ENCODE measurements around the gene ASXL1.
"Not testable (repeated sequence)": the region's sequence is repeated elsewhere in the genome, so short reads cannot be mapped to it uniquely, and the experiment has no call there.

Gene ASXL1

GRCh38 chr20:32368925-32369324 lies 10.8 kb downstream of the ASXL1 start:
- in situ Hi-C loops (cut with HindIII; ENCODE audit: low sequenced_read_pairs), result no loop called here

DNA sequence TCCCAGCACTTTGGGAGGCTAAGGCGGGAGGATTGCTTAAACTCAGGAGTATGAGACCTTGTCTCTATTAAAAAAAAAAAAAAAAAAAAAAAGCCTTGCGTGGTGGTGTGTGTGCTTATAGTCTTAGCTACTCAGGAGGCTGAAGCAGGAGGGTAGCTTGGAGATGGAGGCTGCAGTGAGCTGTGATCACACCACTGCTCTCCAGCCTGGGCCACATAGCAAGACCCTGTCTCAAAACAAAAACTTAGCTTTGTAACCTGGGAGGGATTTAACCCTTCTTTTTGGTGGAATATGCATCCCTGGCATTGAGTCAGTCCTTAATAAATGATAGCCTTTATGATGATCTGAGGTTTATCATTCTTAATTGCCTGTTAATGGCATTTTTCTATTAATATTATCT lies 12.8 kb downstream of the ASXL1 start:
- in situ Hi-C loops (cut with HindIII; ENCODE audit: low sequenced_read_pairs), result no loop called here
- TF ChIP-seq CTCF (IDR thresholded peaks at IDR 0.05; ENCODE audit: low read depth, low read length), result no peak
- H3K4me3 ChIP-seq (ENCODE audit: low read depth, low read length), result no peak overlapping the region
- DNase-seq (ENCODE audit: low read depth, low spot score), result no peak

More at GRCh38 chr20:32368925-32369324, 10.8 kb downstream of the ASXL1 start:
- peak; percentile 32 for DNase-seq (ENCODE audit: low read depth, low spot score)
- no peak overlapping the region for H3K4me3 ChIP-seq (ENCODE audit: low read depth, low read length)
- no peak for TF ChIP-seq CTCF (IDR thresholded peaks at IDR 0.05; ENCODE audit: low read depth, low read length)

- no peak for TF ChIP-seq CTCF (IDR thresholded peaks at IDR 0.05; ENCODE audit: low read depth, low read length)
- DNase-seq (ENCODE audit: low read depth, low spot score), result peak; percentile 29
- in situ Hi-C loops (cut with HindIII; ENCODE audit: low sequenced_read_pairs), result no loop called here
- no peak overlapping the region for H3K4me3 ChIP-seq (ENCODE audit: low read depth, low read length)
Observed at GRCh38 chr20:32378461-32378860, 20.3 kb downstream of the ASXL1 start.

- H3K4me3 ChIP-seq (ENCODE audit: low read depth, low read length); in situ Hi-C loops (cut with HindIII; ENCODE audit: low sequenced_read_pairs); DNase-seq (ENCODE audit: low read depth, low spot score): not testable (repeated sequence)
Observed at GRCh38 chr20:32380037-32380436, 21.9 kb downstream of the ASXL1 start.

- no peak for TF ChIP-seq CTCF (IDR thresholded peaks at IDR 0.05; ENCODE audit: low read depth, low read length)
- in situ Hi-C loops (cut with HindIII; ENCODE audit: low sequenced_read_pairs), result no loop called here
- DNase-seq (ENCODE audit: low read depth, low spot score), result no peak
- no peak overlapping the region for H3K4me3 ChIP-seq (ENCODE audit: low read depth, low read length)
Observed at GRCh38 chr20:32380745-32381144, 22.6 kb downstream of the ASXL1 start.

- no peak for DNase-seq (ENCODE audit: low read depth, low spot score)
- TF ChIP-seq CTCF (IDR thresholded peaks at IDR 0.05; ENCODE audit: low read depth, low read length), result no peak
- in situ Hi-C loops (cut with HindIII; ENCODE audit: low sequenced_read_pairs), result no loop called here
- H3K4me3 ChIP-seq (ENCODE audit: low read depth, low read length), result no peak overlapping the region
Observed at GRCh38 chr20:32382102-32382950, 24.2 kb downstream of the ASXL1 start.

- DNase-seq (ENCODE audit: low read depth, low spot score); in situ Hi-C loops (cut with HindIII; ENCODE audit: low sequenced_read_pairs); H3K4me3 ChIP-seq (ENCODE audit: low read depth, low read length): not testable (repeated sequence)
Observed at GRCh38 chr20:32383441-32383840, 25.3 kb downstream of the ASXL1 start.
